K562 (cell line): ENCODE measurements around the gene MLST8.

ENCODE experiments used
- GMEB1 ChIP-seq: fragments of 250-450 bp; sonication (Bioruptor Pico); IDR thresholded peaks from 2 replicates; pipeline ENCODE4 v1.4.0; 2020; ENCODE audit warnings: mild to moderate bottlenecking
- HNRNPL ChIP-seq: fragments of 200-400 bp; formaldehyde crosslinking; IDR thresholded peaks from 2 replicates; pipeline ENCODE4 v1.6.1; 2017; ENCODE audit warnings: low read depth, mild to moderate bottlenecking, low read length
- RAD21 ChIP-seq, 2 experiments: fragments of 250-450 bp in 1 of 2; fragments of 450-650 bp in 1 of 2; sonication (Bioruptor Pico) in 1 of 2; formaldehyde crosslinking in 1 of 2; IDR thresholded peaks in 1 of 2; conservative IDR thresholded peaks in 1 of 2; 2 replicates each; pipeline versions ENCODE4 v1.4.0 to v1.8.0; 2020 to 2022; ENCODE audit warnings: mild to moderate bottlenecking in 2 of 2, moderate library complexity in 1 of 2
- SAFB ChIP-seq: fragments of 200-400 bp; formaldehyde crosslinking; IDR thresholded peaks from 2 replicates; pipeline ENCODE4 v1.6.1; 2017; ENCODE audit warnings: low read depth, low read length, borderline replicate concordance
- ZFP30 ChIP-seq: fragments of 250-450 bp; sonication (Bioruptor Pico); IDR thresholded peaks from 2 replicates; pipeline ENCODE4 v1.8.0; 2022; ENCODE audit warnings: moderate library complexity, mild to moderate bottlenecking, inconsistent platforms, borderline replicate concordance
- TF ChIP-seq, protein P1 (sequence below): sonication (generic); formaldehyde crosslinking; IDR thresholded peaks from 2 replicates; pipeline ENCODE4 v1.9.0; 2022; ENCODE audit warnings: mild to moderate bottlenecking, missing genetic modification reagents

DNA sequence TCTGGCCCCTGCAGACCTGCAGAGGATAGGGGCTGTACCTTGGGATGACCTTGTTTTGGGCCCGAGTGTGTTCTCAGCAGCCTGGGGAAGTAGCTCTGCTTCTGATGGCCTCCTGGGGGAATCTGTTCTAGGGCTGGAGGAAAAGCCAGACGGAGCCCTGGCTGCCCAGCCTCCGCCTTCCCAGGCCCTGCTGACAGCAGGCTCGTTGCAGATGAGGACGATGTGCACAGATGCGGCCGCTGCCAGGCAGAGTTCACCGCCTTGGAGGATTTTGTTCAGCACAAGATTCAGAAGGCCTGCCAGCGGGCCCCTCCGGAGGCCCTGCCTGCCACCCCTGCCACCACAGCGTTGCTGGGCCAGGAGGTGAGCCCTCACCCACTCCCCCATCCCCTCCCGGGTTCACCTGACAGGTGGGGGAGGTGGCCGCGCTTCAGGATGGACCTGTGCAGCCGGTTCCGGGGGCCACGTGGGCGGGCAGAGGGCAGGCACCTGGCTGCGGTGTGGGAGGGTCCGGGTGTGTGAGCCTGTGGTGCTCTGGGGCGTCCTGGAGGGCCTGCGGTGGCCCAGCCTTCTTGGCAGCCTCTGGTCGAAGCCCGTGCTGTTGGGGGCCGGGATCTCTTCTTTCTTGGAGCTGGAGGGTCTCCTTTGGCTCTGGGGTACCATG lies 23.0 kb downstream of the MLST8 start:
- TF ChIP-seq HNRNPL, result no peak
- no peak for TF ChIP-seq ZFP30 (CRISPR knock-in tag)
- TF ChIP-seq SAFB, result no peak
- TF ChIP-seq, protein P1, sequence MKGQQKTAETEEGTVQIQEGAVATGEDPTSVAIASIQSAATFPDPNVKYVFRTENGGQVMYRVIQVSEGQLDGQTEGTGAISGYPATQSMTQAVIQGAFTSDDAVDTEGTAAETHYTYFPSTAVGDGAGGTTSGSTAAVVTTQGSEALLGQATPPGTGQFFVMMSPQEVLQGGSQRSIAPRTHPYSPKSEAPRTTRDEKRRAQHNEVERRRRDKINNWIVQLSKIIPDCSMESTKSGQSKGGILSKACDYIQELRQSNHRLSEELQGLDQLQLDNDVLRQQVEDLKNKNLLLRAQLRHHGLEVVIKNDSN, result no peak
- TF ChIP-seq GMEB1 (CRISPR knock-in tag), result no peak
- no peak for TF ChIP-seq RAD21 (CRISPR knock-in tag; conservative IDR thresholded peaks at IDR 0.05 in 1 of 2, IDR thresholded peaks at IDR 0.05 in 1 of 2)
